Caco-2 (cell line): Measurements from ENCODE around the gene SCAF4. TPM values are rescaled to one million over a fixed set of nuclear protein-coding genes. Genes with fewer than 3 reads are reported as not detected.

Source experiments
- BruUV-seq: library from RNA; stranded (reverse); fragments of 400-500 nt; replicated peaks from 2 replicates; lab custom pipeline; 2021; lab: Mats Ljungman, UMichigan
- CTCF ChIA-PET: fragments of 300-600 bp; sonication (Branson Sonifier 250); formaldehyde crosslinking; loops from one replicate; lab custom pipeline; 2022; ENCODE audit warnings: antibody characterized with exemption; lab: Charles Lee
- POLR2A ChIA-PET: fragments of 300-600 bp; sonication (Branson Sonifier 250); formaldehyde crosslinking; loops from one replicate; lab custom pipeline; 2022; ENCODE audit warnings: antibody characterized with exemption; lab: Charles Lee
- DNase-seq, 2 experiments: peaks; one replicate each; pipeline versions ENCODE4 v3.0.0 to v3.0.0-alpha.2; 2020 to 2022
- H3K27me3 ChIP-seq: replicated peaks from 2 replicates; pipeline ENCODE4 v1.6.0; 2011; ENCODE audit warnings: low read length; ENCODE audit not compliant: control insufficient read depth, insufficient read depth
- H3K36me3 ChIP-seq: 2 replicates; pipeline ENCODE4 v1.5.1; 2011; ENCODE audit warnings: low read length; ENCODE audit not compliant: control insufficient read depth, insufficient read depth
- H3K4me1 ChIP-seq: fragments of 250-450 bp; sonication (Bioruptor Pico); 2 replicates; pipeline ENCODE4 v1.5.1; 2020; ENCODE audit warnings: mild to moderate bottlenecking
- H3K4me3 ChIP-seq: 2 replicates; pipeline ENCODE4 v1.5.1; 2011; ENCODE audit warnings: low read depth, mild to moderate bottlenecking, control low read depth, low read length
- H3K9me3 ChIP-seq: fragments of 250-450 bp; sonication (Bioruptor Pico); 2 replicates; pipeline ENCODE4 v1.5.1; 2020; ENCODE audit warnings: mild to moderate bottlenecking, moderate library complexity
- H3K27ac Mint-ChIP-seq: one replicate; pipeline ENCODE4 v1.8.0; 2022; ENCODE audit warnings: mixed read lengths; ENCODE audit not compliant: unreplicated experiment
- H3K27me3 Mint-ChIP-seq: one replicate; pipeline ENCODE4 v1.8.0; 2022; ENCODE audit warnings: mixed read lengths; ENCODE audit not compliant: insufficient read depth, unreplicated experiment
- H3K36me3 Mint-ChIP-seq: one replicate; pipeline ENCODE4 v1.8.0; 2022; ENCODE audit warnings: mild to moderate bottlenecking, mixed read lengths; ENCODE audit not compliant: insufficient read depth, unreplicated experiment
- H3K4me1 Mint-ChIP-seq: one replicate; pipeline ENCODE4 v1.8.0; 2022; ENCODE audit warnings: low read depth, mixed read lengths; ENCODE audit not compliant: unreplicated experiment
- H3K4me3 Mint-ChIP-seq: one replicate; pipeline ENCODE4 v1.8.0; 2022; ENCODE audit warnings: mild to moderate bottlenecking, moderate library complexity, mixed read lengths; ENCODE audit not compliant: unreplicated experiment
- H3K9me3 Mint-ChIP-seq: one replicate; pipeline ENCODE4 v1.8.0; 2022; ENCODE audit warnings: mixed read lengths; ENCODE audit not compliant: unreplicated experiment
- intact Hi-C: fragments of 100-400 bp; cut with micrococcal nuclease; formaldehyde crosslinking; loops from one replicate; pipeline ENCODE4 v1.10.0; 2022; ENCODE audit not compliant: unreplicated experiment
- total RNA-seq: library from RNA; stranded (reverse); gene quantifications from 2 replicates; pipeline ENCODE4 v1.2.3, GENCODE V29; 2022
- TF ChIP-seq, protein P1 (sequence below), 2 experiments: fragments of 200-600 bp in 1 of 2; IDR thresholded peaks; 1 replicate in 1 of 2; 2 replicates in 1 of 2; pipeline versions ENCODE4 v1.5.1 to v1.8.0; 2011 to 2022; ENCODE audit warnings: antibody characterized with exemption in 1 of 2, control low read depth in 1 of 2, inconsistent platforms in 1 of 2, low read depth in 1 of 2, low read length in 1 of 2, mild to moderate bottlenecking in 1 of 2, moderate library complexity in 1 of 2; ENCODE audit not compliant: insufficient read depth in 1 of 2, severe bottlenecking in 1 of 2, unreplicated experiment in 1 of 2

Gene SCAF4
- total RNA-seq, 1 experiment from 2014 or later: 50.2 TPM

- no TSS peak for BruUV-seq
- Histone ChIP-seq H3K36me3 (no peaks in the 10 kb centered on the region), H3K4me3 (no peak overlapping the region), H3K27me3 (no peaks in the 10 kb centered on the region), H3K9me3 (no peaks in the 10 kb centered on the region), H3K4me1 (no peaks in the 10 kb centered on the region)
- Mint-ChIP-seq H3K27ac (no peak overlapping the region), H3K9me3 (no peaks in the 10 kb centered on the region), H3K4me1 (no peaks in the 10 kb centered on the region), H3K27me3 (peaks cover 4% of the 10 kb centered on the region), H3K4me3 (no peak overlapping the region), H3K36me3 (no peaks in the 10 kb centered on the region)
- CTCF ChIA-PET: no interaction called here
- no peak for DNase-seq
- POLR2A ChIA-PET: no interaction called here
- intact Hi-C loops: no loop called here
- TF ChIP-seq, protein P1, sequence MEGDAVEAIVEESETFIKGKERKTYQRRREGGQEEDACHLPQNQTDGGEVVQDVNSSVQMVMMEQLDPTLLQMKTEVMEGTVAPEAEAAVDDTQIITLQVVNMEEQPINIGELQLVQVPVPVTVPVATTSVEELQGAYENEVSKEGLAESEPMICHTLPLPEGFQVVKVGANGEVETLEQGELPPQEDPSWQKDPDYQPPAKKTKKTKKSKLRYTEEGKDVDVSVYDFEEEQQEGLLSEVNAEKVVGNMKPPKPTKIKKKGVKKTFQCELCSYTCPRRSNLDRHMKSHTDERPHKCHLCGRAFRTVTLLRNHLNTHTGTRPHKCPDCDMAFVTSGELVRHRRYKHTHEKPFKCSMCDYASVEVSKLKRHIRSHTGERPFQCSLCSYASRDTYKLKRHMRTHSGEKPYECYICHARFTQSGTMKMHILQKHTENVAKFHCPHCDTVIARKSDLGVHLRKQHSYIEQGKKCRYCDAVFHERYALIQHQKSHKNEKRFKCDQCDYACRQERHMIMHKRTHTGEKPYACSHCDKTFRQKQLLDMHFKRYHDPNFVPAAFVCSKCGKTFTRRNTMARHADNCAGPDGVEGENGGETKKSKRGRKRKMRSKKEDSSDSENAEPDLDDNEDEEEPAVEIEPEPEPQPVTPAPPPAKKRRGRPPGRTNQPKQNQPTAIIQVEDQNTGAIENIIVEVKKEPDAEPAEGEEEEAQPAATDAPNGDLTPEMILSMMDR (IDR thresholded peaks at IDR 0.05; ENCODE audit: insufficient read depth in 1 of 2, low read depth in 1 of 2, low read length in 1 of 2, severe bottlenecking in 1 of 2, unreplicated experiment in 1 of 2): no peak
Measured at GRCh38 chr21:31624961-31625491, 106.9 kb downstream of the SCAF4 start.

DNA sequence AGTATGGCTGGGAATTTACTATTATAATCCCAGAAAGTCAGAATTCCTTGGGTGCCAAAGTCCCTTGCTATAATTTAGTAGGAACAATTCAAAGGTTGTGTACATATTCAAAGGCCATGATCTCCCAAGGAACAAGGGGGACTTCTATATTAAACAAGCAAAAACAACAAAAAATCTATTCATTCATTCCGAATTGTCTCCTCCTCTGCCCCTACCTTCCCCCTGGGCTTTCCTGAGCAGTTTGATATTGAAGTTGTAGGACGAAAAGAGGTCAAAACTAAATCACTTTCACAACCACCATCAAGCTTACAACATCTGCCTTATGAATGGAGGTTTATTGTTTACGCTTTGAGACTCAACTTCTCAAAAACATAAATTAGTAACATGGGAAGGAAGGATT lies 107.7 kb downstream of the SCAF4 start:
- Histone ChIP-seq H3K36me3 (no peaks in the 10 kb centered on the region), H3K9me3 (no peaks in the 10 kb centered on the region), H3K27me3 (no peaks in the 10 kb centered on the region), H3K4me3 (no peak overlapping the region), H3K4me1 (no peaks in the 10 kb centered on the region)
- TF ChIP-seq, protein P1 (IDR thresholded peaks at IDR 0.05; ENCODE audit: insufficient read depth in 1 of 2, low read depth in 1 of 2, low read length in 1 of 2, severe bottlenecking in 1 of 2, unreplicated experiment in 1 of 2): no peak
- intact Hi-C loops: no loop called here
- ChIA-PET CTCF (interaction anchor here (0.8 kb wide), 1 partner anchor 14 kb away, joined by 3 read pairs; no protein-coding TSS in a partner anchor), POLR2A (no interaction called here)
- no TSS peak for BruUV-seq
- no peak overlapping the region for H3K4me3 Mint-ChIP-seq
- no peak for DNase-seq
- H3K27me3 Mint-ChIP-seq: peaks cover 4% of the 10 kb centered on the region
- no peaks in the 10 kb centered on the region for H3K4me1 Mint-ChIP-seq
- no peak overlapping the region for H3K27ac Mint-ChIP-seq
- no peaks in the 10 kb centered on the region for H3K9me3 Mint-ChIP-seq
- H3K36me3 Mint-ChIP-seq: no peaks in the 10 kb centered on the region

DNA sequence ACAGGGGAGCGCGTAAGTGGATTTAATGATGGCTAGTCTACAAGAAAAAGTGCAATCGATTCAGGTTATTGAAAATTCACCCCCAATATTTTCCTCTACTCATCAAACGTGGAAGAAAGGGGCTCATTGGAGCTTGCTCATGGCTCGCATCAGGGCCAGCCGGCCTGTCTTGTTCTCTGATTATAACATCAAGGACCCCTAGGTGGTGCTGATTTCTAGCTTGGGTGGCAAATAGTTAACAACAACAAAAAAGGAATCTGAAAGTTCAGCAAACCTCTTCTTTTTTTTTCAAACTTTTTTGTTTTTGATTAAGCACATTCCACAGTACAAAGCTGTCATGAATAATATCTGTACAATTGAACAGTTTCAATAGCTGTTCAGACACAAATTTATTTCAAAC lies 108.3 kb downstream of the SCAF4 start:
- H3K36me3 ChIP-seq: no peaks in the 10 kb centered on the region
- no peak for DNase-seq
- ChIA-PET CTCF (interaction anchor here (0.8 kb wide), 1 partner anchor 13 kb away, joined by 3 read pairs; no protein-coding TSS in a partner anchor), POLR2A (no interaction called here)
- no peak overlapping the region for H3K4me3 ChIP-seq
- intact Hi-C loops: no loop called here
- Mint-ChIP-seq H3K27me3 (peaks cover 4% of the 10 kb centered on the region), H3K9me3 (no peaks in the 10 kb centered on the region), H3K4me1 (no peaks in the 10 kb centered on the region), H3K27ac (no peak overlapping the region), H3K36me3 (no peaks in the 10 kb centered on the region), H3K4me3 (no peak overlapping the region)
- no peaks in the 10 kb centered on the region for H3K27me3 ChIP-seq
- TF ChIP-seq, protein P1 (IDR thresholded peaks at IDR 0.05; ENCODE audit: insufficient read depth in 1 of 2, low read depth in 1 of 2, low read length in 1 of 2, severe bottlenecking in 1 of 2, unreplicated experiment in 1 of 2): no peak
- BruUV-seq: no TSS peak
- H3K9me3 ChIP-seq: no peaks in the 10 kb centered on the region
- H3K4me1 ChIP-seq: no peaks in the 10 kb centered on the region
